Measurements from ENCODE around the gene CFAP61. TPM values are rescaled to one million over a fixed set of nuclear protein-coding genes. Genes with fewer than 3 reads are reported as not detected.

The CFAP61 gene
- polyA plus RNA-seq, 1 of the 3 experiments (the other 2 are of a cell fraction), result 0.26 TPM

DNA sequence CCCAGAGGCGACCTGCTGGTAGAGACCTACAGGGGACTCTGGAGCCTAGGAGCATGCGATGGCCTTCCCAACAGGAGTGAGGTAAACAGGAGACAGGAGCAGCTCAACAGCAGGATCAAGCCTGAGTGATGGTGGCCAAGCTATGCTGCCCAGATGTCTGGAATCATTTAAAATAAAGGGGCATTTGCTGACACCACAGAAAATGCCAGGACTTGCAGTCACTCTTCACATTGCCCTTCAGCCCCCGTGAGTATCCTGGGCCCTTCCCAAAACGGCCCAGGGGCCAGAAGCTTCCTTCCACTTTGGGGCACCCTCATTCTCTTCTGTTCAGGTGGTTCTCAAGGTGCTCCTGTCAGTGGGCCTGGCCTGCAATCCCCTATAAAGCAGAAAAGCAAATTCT, 338.8 kb downstream of the CFAP61 start:
- H3K9me2 ChIP-seq, result no peaks in the 10 kb centered on the region
- no peak overlapping the region for H3K4me2 ChIP-seq
- no peaks in the 10 kb centered on the region for H3K79me2 ChIP-seq (ENCODE audit: insufficient read depth)
- TF ChIP-seq EZH2phosphoT487 (IDR thresholded peaks at IDR 0.05; ENCODE audit: borderline replicate concordance, low read depth), result no peak
- TF ChIP-seq FOXJ3 (CRISPR knock-in tag; IDR thresholded peaks at IDR 0.05), result no peak
- TF ChIP-seq SIN3A (IDR thresholded peaks at IDR 0.05; ENCODE audit: borderline replicate concordance, low read depth, low read length), result no peak
- TF ChIP-seq TAF1 (IDR thresholded peaks at IDR 0.05; ENCODE audit: borderline replicate concordance, low read depth, low read length), result no peak
- TF ChIP-seq, protein P1, sequence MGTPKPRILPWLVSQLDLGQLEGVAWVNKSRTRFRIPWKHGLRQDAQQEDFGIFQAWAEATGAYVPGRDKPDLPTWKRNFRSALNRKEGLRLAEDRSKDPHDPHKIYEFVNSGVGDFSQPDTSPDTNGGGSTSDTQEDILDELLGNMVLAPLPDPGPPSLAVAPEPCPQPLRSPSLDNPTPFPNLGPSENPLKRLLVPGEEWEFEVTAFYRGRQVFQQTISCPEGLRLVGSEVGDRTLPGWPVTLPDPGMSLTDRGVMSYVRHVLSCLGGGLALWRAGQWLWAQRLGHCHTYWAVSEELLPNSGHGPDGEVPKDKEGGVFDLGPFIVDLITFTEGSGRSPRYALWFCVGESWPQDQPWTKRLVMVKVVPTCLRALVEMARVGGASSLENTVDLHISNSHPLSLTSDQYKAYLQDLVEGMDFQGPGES (IDR thresholded peaks at IDR 0.05; ENCODE audit: low read depth, low read length), result no peak
- no peak for TF ChIP-seq RXRA (IDR thresholded peaks at IDR 0.05; ENCODE audit: borderline replicate concordance, low read depth)
- TF ChIP-seq, protein P2, sequence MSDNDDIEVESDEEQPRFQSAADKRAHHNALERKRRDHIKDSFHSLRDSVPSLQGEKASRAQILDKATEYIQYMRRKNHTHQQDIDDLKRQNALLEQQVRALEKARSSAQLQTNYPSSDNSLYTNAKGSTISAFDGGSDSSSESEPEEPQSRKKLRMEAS (IDR thresholded peaks at IDR 0.05; ENCODE audit: low read depth), result no peak
- TF ChIP-seq NFIC (IDR thresholded peaks at IDR 0.05; ENCODE audit: borderline replicate concordance), result no peak
- TF ChIP-seq TCF12 (IDR thresholded peaks at IDR 0.05), result no peak
- TF ChIP-seq ELF1 (IDR thresholded peaks at IDR 0.05), result no peak
- TF ChIP-seq, protein P3, sequence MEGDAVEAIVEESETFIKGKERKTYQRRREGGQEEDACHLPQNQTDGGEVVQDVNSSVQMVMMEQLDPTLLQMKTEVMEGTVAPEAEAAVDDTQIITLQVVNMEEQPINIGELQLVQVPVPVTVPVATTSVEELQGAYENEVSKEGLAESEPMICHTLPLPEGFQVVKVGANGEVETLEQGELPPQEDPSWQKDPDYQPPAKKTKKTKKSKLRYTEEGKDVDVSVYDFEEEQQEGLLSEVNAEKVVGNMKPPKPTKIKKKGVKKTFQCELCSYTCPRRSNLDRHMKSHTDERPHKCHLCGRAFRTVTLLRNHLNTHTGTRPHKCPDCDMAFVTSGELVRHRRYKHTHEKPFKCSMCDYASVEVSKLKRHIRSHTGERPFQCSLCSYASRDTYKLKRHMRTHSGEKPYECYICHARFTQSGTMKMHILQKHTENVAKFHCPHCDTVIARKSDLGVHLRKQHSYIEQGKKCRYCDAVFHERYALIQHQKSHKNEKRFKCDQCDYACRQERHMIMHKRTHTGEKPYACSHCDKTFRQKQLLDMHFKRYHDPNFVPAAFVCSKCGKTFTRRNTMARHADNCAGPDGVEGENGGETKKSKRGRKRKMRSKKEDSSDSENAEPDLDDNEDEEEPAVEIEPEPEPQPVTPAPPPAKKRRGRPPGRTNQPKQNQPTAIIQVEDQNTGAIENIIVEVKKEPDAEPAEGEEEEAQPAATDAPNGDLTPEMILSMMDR (IDR thresholded peaks at IDR 0.05), result no peak
- no peaks in the 10 kb centered on the region for H3F3A ChIP-seq (replicated peaks; ENCODE audit: insufficient read depth)
- no peak overlapping the region for H3K4me3 ChIP-seq (ENCODE audit: low read depth in 2 of 2, low read length in 1 of 2)
- POLR2A ChIA-PET, result no interaction called here
- no peaks in the 10 kb centered on the region for H3K4me1 ChIP-seq (ENCODE audit: control insufficient read depth in 1 of 2, insufficient read depth in 2 of 2, low read depth in 1 of 2, low read length in 1 of 2)
- no peak overlapping the region for H3K27ac ChIP-seq (ENCODE audit: low read depth in 2 of 2, low read length in 1 of 2)
- H2AFZ ChIP-seq (ENCODE audit: low read depth), result no peak overlapping the region
- H3K9ac ChIP-seq, result no peak overlapping the region
- no peaks in the 10 kb centered on the region for H3K9me3 ChIP-seq
- DNase-seq, result no peak
- no peaks in the 10 kb centered on the region for H3K27me3 ChIP-seq (ENCODE audit: insufficient read depth)
- no peaks in the 10 kb centered on the region for H3K36me3 ChIP-seq (replicated peaks in 1 of 2; ENCODE audit: control insufficient read depth in 1 of 2, insufficient read depth in 2 of 2, low read length in 1 of 2)
- H4K20me1 ChIP-seq (ENCODE audit: insufficient read depth), result no peaks in the 10 kb centered on the region
- WGBS (ENCODE audit: low lambda C conversion rate), result 47% methylated on average over 3 of the region's 4 CpGs
- CTCF ChIA-PET, result no interaction called here

DNA sequence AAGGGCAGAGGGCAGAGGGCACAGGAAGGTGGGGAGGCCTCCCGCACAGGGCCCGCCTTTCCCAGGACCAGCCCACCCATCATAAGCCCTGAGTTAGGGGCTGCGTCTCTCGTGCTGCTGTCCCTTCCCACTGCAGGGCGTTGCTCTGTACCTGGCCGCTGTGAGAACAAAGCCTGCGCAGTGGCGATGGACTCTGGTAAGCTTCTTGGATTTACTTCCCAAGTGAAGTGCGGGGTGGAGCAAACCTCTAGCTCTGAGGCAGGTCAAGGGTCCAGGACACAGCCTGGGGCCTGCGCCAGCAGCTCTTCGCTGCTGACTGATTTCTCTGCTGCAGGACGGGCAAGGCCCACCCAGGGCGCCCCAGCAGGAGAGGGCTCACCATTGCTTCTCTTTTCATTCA, 339.4 kb downstream of the CFAP61 start:
- no peaks in the 10 kb centered on the region for H3K9me2 ChIP-seq
- TF ChIP-seq, protein P4, sequence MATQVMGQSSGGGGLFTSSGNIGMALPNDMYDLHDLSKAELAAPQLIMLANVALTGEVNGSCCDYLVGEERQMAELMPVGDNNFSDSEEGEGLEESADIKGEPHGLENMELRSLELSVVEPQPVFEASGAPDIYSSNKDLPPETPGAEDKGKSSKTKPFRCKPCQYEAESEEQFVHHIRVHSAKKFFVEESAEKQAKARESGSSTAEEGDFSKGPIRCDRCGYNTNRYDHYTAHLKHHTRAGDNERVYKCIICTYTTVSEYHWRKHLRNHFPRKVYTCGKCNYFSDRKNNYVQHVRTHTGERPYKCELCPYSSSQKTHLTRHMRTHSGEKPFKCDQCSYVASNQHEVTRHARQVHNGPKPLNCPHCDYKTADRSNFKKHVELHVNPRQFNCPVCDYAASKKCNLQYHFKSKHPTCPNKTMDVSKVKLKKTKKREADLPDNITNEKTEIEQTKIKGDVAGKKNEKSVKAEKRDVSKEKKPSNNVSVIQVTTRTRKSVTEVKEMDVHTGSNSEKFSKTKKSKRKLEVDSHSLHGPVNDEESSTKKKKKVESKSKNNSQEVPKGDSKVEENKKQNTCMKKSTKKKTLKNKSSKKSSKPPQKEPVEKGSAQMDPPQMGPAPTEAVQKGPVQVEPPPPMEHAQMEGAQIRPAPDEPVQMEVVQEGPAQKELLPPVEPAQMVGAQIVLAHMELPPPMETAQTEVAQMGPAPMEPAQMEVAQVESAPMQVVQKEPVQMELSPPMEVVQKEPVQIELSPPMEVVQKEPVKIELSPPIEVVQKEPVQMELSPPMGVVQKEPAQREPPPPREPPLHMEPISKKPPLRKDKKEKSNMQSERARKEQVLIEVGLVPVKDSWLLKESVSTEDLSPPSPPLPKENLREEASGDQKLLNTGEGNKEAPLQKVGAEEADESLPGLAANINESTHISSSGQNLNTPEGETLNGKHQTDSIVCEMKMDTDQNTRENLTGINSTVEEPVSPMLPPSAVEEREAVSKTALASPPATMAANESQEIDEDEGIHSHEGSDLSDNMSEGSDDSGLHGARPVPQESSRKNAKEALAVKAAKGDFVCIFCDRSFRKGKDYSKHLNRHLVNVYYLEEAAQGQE (IDR thresholded peaks at IDR 0.05; ENCODE audit: low read depth, low read length), result no peak
- TF ChIP-seq YY1 (IDR thresholded peaks at IDR 0.05; ENCODE audit: low read depth), result no peak
- no peak for TF ChIP-seq FOXJ3 (CRISPR knock-in tag; IDR thresholded peaks at IDR 0.05)
- TF ChIP-seq RCOR1 (IDR thresholded peaks at IDR 0.05; ENCODE audit: low read length), result no peak
- no peak for TF ChIP-seq TEAD4 (IDR thresholded peaks at IDR 0.05; ENCODE audit: borderline replicate concordance, insufficient read depth)
- TF ChIP-seq, protein P1 (IDR thresholded peaks at IDR 0.05; ENCODE audit: low read depth, low read length), result no peak
- no peak for TF ChIP-seq POLR2AphosphoS5 (IDR thresholded peaks at IDR 0.05; ENCODE audit: low read depth, low read length)
- TF ChIP-seq, protein P5, sequence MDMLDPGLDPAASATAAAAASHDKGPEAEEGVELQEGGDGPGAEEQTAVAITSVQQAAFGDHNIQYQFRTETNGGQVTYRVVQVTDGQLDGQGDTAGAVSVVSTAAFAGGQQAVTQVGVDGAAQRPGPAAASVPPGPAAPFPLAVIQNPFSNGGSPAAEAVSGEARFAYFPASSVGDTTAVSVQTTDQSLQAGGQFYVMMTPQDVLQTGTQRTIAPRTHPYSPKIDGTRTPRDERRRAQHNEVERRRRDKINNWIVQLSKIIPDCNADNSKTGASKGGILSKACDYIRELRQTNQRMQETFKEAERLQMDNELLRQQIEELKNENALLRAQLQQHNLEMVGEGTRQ (IDR thresholded peaks at IDR 0.05; ENCODE audit: borderline replicate concordance, low read depth, low read length), result no peak
- TF ChIP-seq FOSL2 (IDR thresholded peaks at IDR 0.05; ENCODE audit: borderline replicate concordance, low read depth), result no peak
- TF ChIP-seq GATA2 (CRISPR knock-in tag; IDR thresholded peaks at IDR 0.05), result no peak
- TF ChIP-seq SIN3A (IDR thresholded peaks at IDR 0.05; ENCODE audit: borderline replicate concordance, low read depth, low read length), result no peak
- TF ChIP-seq TAF1 (IDR thresholded peaks at IDR 0.05; ENCODE audit: borderline replicate concordance, low read depth, low read length), result no peak

More for the DNA sequence above, 339.4 kb downstream of the CFAP61 start:
- Histone ChIP-seq H3K36me3 (replicated peaks in 1 of 2; ENCODE audit: control insufficient read depth in 1 of 2, insufficient read depth in 2 of 2, low read length in 1 of 2) (no peaks in the 10 kb centered on the region), H3F3A (replicated peaks; ENCODE audit: insufficient read depth) (no peaks in the 10 kb centered on the region), H4K20me1 (ENCODE audit: insufficient read depth) (no peaks in the 10 kb centered on the region), H3K9me3 (no peaks in the 10 kb centered on the region), H3K27me3 (ENCODE audit: insufficient read depth) (no peaks in the 10 kb centered on the region), H3K79me2 (ENCODE audit: insufficient read depth) (no peaks in the 10 kb centered on the region), H2AFZ (ENCODE audit: low read depth) (no peak overlapping the region), H3K9ac (no peak overlapping the region), H3K4me3 (ENCODE audit: low read depth in 2 of 2, low read length in 1 of 2) (no peak overlapping the region), H3K27ac (ENCODE audit: low read depth in 2 of 2, low read length in 1 of 2) (no peak overlapping the region), H3K4me2 (no peak overlapping the region), H3K4me1 (ENCODE audit: control insufficient read depth in 1 of 2, insufficient read depth in 2 of 2, low read depth in 1 of 2, low read length in 1 of 2) (no peaks in the 10 kb centered on the region)
- WGBS (ENCODE audit: low lambda C conversion rate), result 83% methylated on average over 13 of the region's 13 CpGs
- no peak for DNase-seq
- CTCF ChIA-PET, result no interaction called here
- POLR2A ChIA-PET, result no interaction called here
